ENCODE data around the gene FKBP2. TPM values are rescaled to one million over a fixed set of nuclear protein-coding genes. Genes with fewer than 3 reads are reported as not detected.

FKBP2 gene
- total and polyA plus RNA-seq, 4 donors = 50.2 to 298 (median 87.2) TPM

DNA sequence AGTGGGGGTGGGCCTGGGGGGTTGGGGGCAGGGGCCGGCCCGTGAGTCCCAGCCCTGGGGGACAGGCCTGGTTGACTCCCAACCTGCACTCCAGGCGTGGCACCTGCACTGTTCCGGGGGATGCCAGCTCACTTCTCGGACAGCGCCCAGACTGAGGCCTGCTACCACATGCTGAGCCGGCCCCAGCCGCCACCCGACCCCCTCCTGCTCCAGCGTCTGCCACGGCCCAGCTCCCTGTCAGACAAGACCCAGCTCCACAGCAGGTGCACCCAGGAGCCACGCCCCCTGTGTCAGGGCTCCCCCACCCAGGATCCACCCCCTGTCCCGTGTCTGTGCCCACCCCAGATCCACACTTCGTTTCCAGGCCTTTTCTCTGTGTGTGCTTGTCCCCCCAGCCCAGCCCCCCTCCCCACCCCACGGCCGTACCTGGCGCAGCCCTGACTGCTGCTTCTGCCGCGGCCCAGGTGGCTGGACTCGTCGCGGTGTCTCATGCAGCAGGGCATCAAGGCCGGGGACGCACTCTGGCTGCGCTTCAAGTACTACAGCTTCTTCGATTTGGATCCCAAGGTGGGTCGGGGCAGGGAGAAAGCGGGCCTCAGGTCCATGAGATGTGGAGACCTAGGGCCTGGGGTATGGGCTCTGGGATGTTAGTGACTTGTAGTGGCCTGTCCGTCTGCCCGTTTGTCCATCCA lies 29.6 kb upstream of the FKBP2 start:
- Histone ChIP-seq H3K27me3 (ENCODE audit: control insufficient read depth in 1 of 2, insufficient read depth in 2 of 2, low read length in 1 of 2) (no peaks in the 10 kb centered on the region), H3K4me3 (ENCODE audit: low read length in 2 of 2) (no peak overlapping the region), H3K9me3 (ENCODE audit: control insufficient read depth, low read length) (no peaks in the 10 kb centered on the region), H3K36me3 (ENCODE audit: control insufficient read depth in 1 of 2, insufficient read depth in 2 of 2, low read length in 1 of 2) (no peaks in the 10 kb centered on the region), H3K27ac (ENCODE audit: low read depth in 1 of 2, low read length in 2 of 2) (no peak overlapping the region), H3K4me1 (ENCODE audit: control insufficient read depth in 1 of 2, insufficient read depth in 2 of 2, low read length in 2 of 2) (no peaks in the 10 kb centered on the region)
- intact Hi-C loops (cut with DNase I) = no loop called here
- no peak for ATAC-seq (ENCODE audit: low FRiP score)
- DNase-seq = no peak
- 90 to 92% methylated on average over 30 of the region's 30 CpGs for WGBS, 2 donors

DNA sequence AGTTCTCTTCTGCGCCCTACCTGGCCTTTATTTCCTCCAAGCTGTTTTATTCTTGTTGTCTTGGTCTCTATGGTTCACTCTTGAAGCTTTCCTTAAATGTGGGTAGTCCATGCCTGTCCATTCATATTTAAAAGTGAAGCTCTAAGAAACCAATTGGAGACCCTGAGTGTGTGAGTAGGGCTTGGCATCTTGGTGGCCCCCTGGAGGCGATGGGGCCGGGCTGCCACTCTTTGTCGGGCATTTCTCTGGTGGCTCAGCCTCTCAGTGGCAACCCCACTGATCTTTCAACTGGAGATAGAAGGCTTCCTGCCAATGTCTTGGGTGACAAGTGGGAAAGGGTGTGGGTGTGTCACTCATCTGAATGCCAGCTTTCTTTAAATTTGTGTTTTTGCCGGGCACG lies 24.0 kb upstream of the FKBP2 start:
- no peaks in the 10 kb centered on the region for H3K36me3 ChIP-seq (ENCODE audit: control insufficient read depth in 1 of 2, insufficient read depth in 2 of 2, low read length in 1 of 2)
- no peaks in the 10 kb centered on the region for H3K27me3 ChIP-seq (ENCODE audit: control insufficient read depth in 1 of 2, insufficient read depth in 2 of 2, low read length in 1 of 2)
- intact Hi-C loops (cut with DNase I) = no loop called here
- H3K9me3 ChIP-seq (ENCODE audit: control insufficient read depth, low read length) = no peaks in the 10 kb centered on the region
- H3K4me1 ChIP-seq (ENCODE audit: control insufficient read depth in 1 of 2, insufficient read depth in 2 of 2, low read length in 2 of 2) = no peaks in the 10 kb centered on the region
- ATAC-seq (ENCODE audit: low FRiP score) = no peak
- no peak overlapping the region for H3K27ac ChIP-seq (ENCODE audit: low read depth in 1 of 2, low read length in 2 of 2)
- 86% methylated on average over 6 of the region's 6 CpGs for WGBS, 2 donors
- no peak overlapping the region for H3K4me3 ChIP-seq (ENCODE audit: low read length in 2 of 2)
- DNase-seq = no peak

DNA sequence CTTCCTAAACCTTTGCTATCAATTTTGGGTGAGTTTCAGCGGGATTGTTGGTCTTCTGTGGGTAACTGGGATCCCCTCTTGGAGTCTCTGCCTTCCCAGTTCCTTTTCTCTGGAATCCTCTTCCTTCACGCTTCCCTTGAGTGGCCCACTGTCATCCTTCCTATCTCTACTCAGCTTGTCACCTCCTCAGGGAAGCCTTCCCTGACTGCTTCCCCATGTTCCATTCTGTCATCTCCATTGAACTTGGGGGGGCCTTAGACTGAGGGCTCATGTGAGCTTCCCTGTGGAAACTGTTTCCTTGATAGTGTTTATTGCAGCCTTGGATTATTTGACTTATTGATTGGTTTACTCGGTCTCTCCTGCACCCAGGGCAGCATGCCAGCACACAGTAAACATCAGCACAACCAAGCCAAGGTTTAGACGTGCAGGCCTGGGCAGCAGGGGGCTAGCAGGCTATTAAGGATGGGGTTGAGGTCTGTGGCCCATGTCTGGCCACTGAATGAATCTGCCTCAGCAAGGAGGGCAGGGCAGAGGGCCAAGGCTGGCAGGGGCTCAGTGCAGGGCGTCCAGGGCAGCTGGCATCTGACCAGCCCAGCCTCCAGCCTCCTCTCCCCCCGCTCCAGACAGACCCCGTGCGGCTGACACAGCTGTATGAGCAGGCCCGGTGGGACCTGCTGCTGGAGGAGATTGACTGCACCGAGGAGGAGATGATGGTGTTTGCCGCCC lies 22.1 kb upstream of the FKBP2 start:
- ATAC-seq (ENCODE audit: low FRiP score) = no peak
- intact Hi-C loops (cut with DNase I) = no loop called here
- no peaks in the 10 kb centered on the region for H3K27me3 ChIP-seq (ENCODE audit: control insufficient read depth in 1 of 2, insufficient read depth in 2 of 2, low read length in 1 of 2)
- no peak overlapping the region for H3K27ac ChIP-seq (ENCODE audit: low read depth in 1 of 2, low read length in 2 of 2)
- H3K4me3 ChIP-seq (ENCODE audit: low read length in 2 of 2) = no peak overlapping the region
- no peaks in the 10 kb centered on the region for H3K9me3 ChIP-seq (ENCODE audit: control insufficient read depth, low read length)
- no peaks in the 10 kb centered on the region for H3K4me1 ChIP-seq (ENCODE audit: control insufficient read depth in 1 of 2, insufficient read depth in 2 of 2, low read length in 2 of 2)
- peak in 1 of 2 donors; percentile 63 for DNase-seq
- H3K36me3 ChIP-seq (ENCODE audit: control insufficient read depth in 1 of 2, insufficient read depth in 2 of 2, low read length in 1 of 2) = no peaks in the 10 kb centered on the region
- 44% methylated on average over 9 to 11 of the region's 11 CpGs for WGBS, 2 donors

- WGBS, 2 donors = 80% methylated on average over 7 of the region's 7 CpGs
- Histone ChIP-seq H3K9me3 (ENCODE audit: control insufficient read depth, low read length) (no peaks in the 10 kb centered on the region), H3K4me3 (ENCODE audit: low read length in 2 of 2) (no peak overlapping the region), H3K27ac (ENCODE audit: low read depth in 1 of 2, low read length in 2 of 2) (no peak overlapping the region), H3K27me3 (ENCODE audit: control insufficient read depth in 1 of 2, insufficient read depth in 2 of 2, low read length in 1 of 2) (no peaks in the 10 kb centered on the region), H3K36me3 (ENCODE audit: control insufficient read depth in 1 of 2, insufficient read depth in 2 of 2, low read length in 1 of 2) (no peaks in the 10 kb centered on the region), H3K4me1 (ENCODE audit: control insufficient read depth in 1 of 2, insufficient read depth in 2 of 2, low read length in 2 of 2) (no peaks in the 10 kb centered on the region)
- ATAC-seq (ENCODE audit: low FRiP score) = no peak
- DNase-seq = peak in 1 of 2 donors; percentile 70
- intact Hi-C loops (cut with DNase I) = no loop called here
These were observed 21.6 kb upstream of the FKBP2 start for GRCh38 chr11:64219354-64219684.

DNA sequence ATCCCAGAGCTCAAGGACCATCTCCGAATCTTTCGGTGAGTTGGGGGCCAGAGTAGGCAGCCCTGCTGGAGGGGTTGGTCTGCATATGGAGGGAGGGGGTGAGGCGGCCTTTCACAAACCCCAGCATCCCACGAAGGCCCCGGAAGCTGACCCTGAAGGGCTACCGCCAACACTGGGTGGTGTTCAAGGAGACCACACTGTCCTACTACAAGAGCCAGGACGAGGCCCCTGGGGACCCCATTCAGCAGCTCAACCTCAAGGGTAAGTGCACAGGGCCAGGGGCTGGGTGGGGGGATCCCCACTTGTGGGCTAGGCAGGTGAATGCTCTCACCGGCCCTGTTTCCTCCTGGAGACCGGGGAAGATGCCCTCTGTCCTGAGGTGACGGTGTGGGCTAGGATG lies 21.1 kb upstream of the FKBP2 start:
- peak in 1 of 2 donors; percentile 69 for DNase-seq
- no peaks in the 10 kb centered on the region for H3K9me3 ChIP-seq (ENCODE audit: control insufficient read depth, low read length)
- H3K27ac ChIP-seq (ENCODE audit: low read depth in 1 of 2, low read length in 2 of 2) = no peak overlapping the region
- intact Hi-C loops (cut with DNase I) = no loop called here
- H3K27me3 ChIP-seq (ENCODE audit: control insufficient read depth in 1 of 2, insufficient read depth in 2 of 2, low read length in 1 of 2) = no peaks in the 10 kb centered on the region
- no peak for ATAC-seq (ENCODE audit: low FRiP score)
- no peaks in the 10 kb centered on the region for H3K36me3 ChIP-seq (ENCODE audit: control insufficient read depth in 1 of 2, insufficient read depth in 2 of 2, low read length in 1 of 2)
- no peaks in the 10 kb centered on the region for H3K4me1 ChIP-seq (ENCODE audit: control insufficient read depth in 1 of 2, insufficient read depth in 2 of 2, low read length in 2 of 2)
- WGBS, 2 donors = 89 to 92% methylated on average over 10 of the region's 10 CpGs
- no peak overlapping the region for H3K4me3 ChIP-seq (ENCODE audit: low read length in 2 of 2)

DNA sequence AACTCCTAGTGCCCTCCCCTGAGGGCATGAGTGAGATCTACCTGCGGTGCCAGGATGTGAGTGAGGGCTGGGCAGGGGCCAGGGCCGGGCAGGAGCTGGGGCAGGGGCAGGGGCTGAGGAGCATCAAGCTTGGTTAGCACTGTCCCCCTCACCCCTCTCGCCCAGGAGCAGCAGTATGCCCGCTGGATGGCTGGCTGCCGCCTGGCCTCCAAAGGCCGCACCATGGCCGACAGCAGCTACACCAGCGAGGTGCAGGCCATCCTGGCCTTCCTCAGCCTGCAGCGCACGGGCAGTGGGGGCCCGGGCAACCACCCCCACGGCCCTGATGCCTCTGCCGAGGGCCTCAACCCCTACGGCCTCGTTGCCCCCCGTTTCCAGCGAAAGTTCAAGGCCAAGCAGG lies 20.6 kb upstream of the FKBP2 start:
- intact Hi-C loops (cut with DNase I) = no loop called here
- ATAC-seq (ENCODE audit: low FRiP score) = no peak
- no peak overlapping the region for H3K4me3 ChIP-seq (ENCODE audit: low read length in 2 of 2)
- H3K9me3 ChIP-seq (ENCODE audit: control insufficient read depth, low read length) = no peaks in the 10 kb centered on the region
- no peaks in the 10 kb centered on the region for H3K36me3 ChIP-seq (ENCODE audit: control insufficient read depth in 1 of 2, insufficient read depth in 2 of 2, low read length in 1 of 2)
- no peak overlapping the region for H3K27ac ChIP-seq (ENCODE audit: low read depth in 1 of 2, low read length in 2 of 2)
- 89 to 90% methylated on average over 16 to 17 of the region's 17 CpGs for WGBS, 2 donors
- H3K4me1 ChIP-seq (ENCODE audit: control insufficient read depth in 1 of 2, insufficient read depth in 2 of 2, low read length in 2 of 2) = no peaks in the 10 kb centered on the region
- DNase-seq = peak in 1 of 2 donors; percentile 52
- H3K27me3 ChIP-seq (ENCODE audit: control insufficient read depth in 1 of 2, insufficient read depth in 2 of 2, low read length in 1 of 2) = no peaks in the 10 kb centered on the region

- DNase-seq (peak in 1 of 2 donors; percentile 71), ATAC-seq (ENCODE audit: low FRiP score) (no peak)
- no peaks in the 10 kb centered on the region for H3K4me1 ChIP-seq (ENCODE audit: control insufficient read depth in 1 of 2, insufficient read depth in 2 of 2, low read length in 2 of 2)
- intact Hi-C loops (cut with DNase I) = no loop called here
- H3K27ac ChIP-seq (ENCODE audit: low read depth in 1 of 2, low read length in 2 of 2) = no peak overlapping the region
- no peaks in the 10 kb centered on the region for H3K9me3 ChIP-seq (ENCODE audit: control insufficient read depth, low read length)
- 85 to 90% methylated on average over 14 of the region's 14 CpGs for WGBS, 2 donors
- no peak overlapping the region for H3K4me3 ChIP-seq (ENCODE audit: low read length in 2 of 2)
- H3K27me3 ChIP-seq (ENCODE audit: control insufficient read depth in 1 of 2, insufficient read depth in 2 of 2, low read length in 1 of 2) = no peaks in the 10 kb centered on the region
- H3K36me3 ChIP-seq (ENCODE audit: control insufficient read depth in 1 of 2, insufficient read depth in 2 of 2, low read length in 1 of 2) = no peaks in the 10 kb centered on the region
These were observed 20.1 kb upstream of the FKBP2 start for GRCh38 chr11:64220798-64221197.

DNA sequence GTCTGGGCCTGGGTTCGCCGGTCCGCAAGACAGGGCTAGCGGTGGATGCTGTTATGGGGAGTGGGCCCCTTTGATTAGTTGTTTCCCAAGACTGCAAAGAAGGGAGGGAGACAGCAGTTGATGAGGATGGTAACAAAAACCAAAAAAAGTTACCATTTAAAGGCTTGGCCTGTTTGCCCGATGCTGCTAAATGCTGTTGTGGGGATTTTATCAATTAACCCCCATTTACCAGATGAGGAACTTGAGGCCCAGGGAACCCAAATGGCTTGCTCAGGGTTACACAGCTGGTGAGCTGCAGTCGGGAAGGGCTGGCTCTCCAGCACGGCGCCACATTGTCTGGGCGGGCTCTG lies 18.3 kb upstream of the FKBP2 start:
- Histone ChIP-seq H3K4me1 (ENCODE audit: control insufficient read depth in 1 of 2, insufficient read depth in 2 of 2, low read length in 2 of 2) (no peaks in the 10 kb centered on the region), H3K4me3 (ENCODE audit: low read length in 2 of 2) (no peak overlapping the region), H3K27me3 (ENCODE audit: control insufficient read depth in 1 of 2, insufficient read depth in 2 of 2, low read length in 1 of 2) (no peaks in the 10 kb centered on the region), H3K9me3 (ENCODE audit: control insufficient read depth, low read length) (no peaks in the 10 kb centered on the region), H3K36me3 (ENCODE audit: control insufficient read depth in 1 of 2, insufficient read depth in 2 of 2, low read length in 1 of 2) (no peaks in the 10 kb centered on the region), H3K27ac (ENCODE audit: low read depth in 1 of 2, low read length in 2 of 2) (no peak overlapping the region)
- DNase-seq (no peak), ATAC-seq (ENCODE audit: low FRiP score) (no peak)
- intact Hi-C loops (cut with DNase I) = no loop called here
- 80 to 82% methylated on average over 9 of the region's 9 CpGs for WGBS, 2 donors

GRCh38 chr11:64223001-64223651 lies 17.8 kb upstream of the FKBP2 start:
- DNase-seq (peak; percentile 54 to 76), ATAC-seq (ENCODE audit: low FRiP score) (no peak)
- intact Hi-C loops (cut with DNase I) = no loop called here
- Histone ChIP-seq H3K9me3 (ENCODE audit: control insufficient read depth, low read length) (no peaks in the 10 kb centered on the region), H3K27me3 (ENCODE audit: control insufficient read depth in 1 of 2, insufficient read depth in 2 of 2, low read length in 1 of 2) (no peaks in the 10 kb centered on the region), H3K4me1 (ENCODE audit: control insufficient read depth in 1 of 2, insufficient read depth in 2 of 2, low read length in 2 of 2) (no peaks in the 10 kb centered on the region), H3K27ac (ENCODE audit: low read depth in 1 of 2, low read length in 2 of 2) (no peak overlapping the region), H3K4me3 (ENCODE audit: low read length in 2 of 2) (no peak overlapping the region), H3K36me3 (ENCODE audit: control insufficient read depth in 1 of 2, insufficient read depth in 2 of 2, low read length in 1 of 2) (no peaks in the 10 kb centered on the region)
- 86 to 88% methylated on average over 24 of the region's 24 CpGs for WGBS, 2 donors
